Amniotic stem cell (primary cell): Measurements from ENCODE around the gene NFATC3.

Experiments used
- DNase-seq: peaks from one replicate; lab custom pipeline; 2025; lab: John Stamatoyannopoulos, UW

NFATC3 gene

DNA sequence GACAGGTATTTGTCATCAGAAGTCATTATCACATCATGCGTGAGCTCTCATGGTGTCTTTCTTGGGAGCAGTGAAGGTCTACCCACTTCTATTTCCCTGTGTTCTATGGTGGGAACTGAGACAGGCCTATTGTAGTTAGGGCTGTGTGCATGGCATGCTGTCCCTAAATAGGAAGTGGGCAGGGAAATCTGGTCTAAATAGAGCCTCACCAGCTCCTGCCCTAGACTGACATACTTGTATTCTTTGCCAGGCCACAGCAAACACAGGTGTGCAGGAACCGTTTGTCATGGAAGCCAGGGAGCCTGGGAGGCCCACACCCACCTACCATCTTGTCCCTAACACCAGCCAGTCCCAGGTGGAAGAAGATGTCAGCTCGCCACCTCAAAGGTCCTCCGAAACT lies 189.3 kb downstream of the NFATC3 start:
- no peak for DNase-seq

DNA sequence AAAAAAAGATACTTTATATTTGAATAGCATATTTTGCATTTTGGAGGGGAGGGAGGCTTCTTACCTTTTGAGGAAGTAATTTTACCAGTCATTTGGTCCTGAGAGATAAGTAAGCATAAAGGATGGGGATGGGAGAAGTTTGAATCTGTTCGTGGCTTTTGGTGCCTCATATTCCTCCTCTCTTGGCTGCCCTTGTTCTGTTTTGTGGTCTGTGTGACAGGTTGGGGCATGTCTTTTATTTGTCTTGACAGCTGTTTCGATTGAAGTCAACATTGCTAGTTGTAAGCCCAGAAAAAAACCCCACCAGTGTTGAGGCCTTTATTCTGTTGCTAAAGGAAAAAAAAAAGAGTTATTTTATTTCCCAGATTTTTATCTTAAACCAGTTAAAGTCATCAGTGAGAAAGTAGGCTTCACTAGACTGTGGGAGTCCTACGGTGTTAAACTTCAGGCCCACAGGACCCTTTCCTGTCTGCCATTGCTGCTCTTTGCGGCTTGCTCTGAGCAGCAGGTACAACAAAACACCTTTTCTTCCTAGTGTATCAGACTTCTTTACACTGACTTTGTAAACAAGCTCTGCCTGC lies 190.5 kb downstream of the NFATC3 start:
- no peak for DNase-seq

- DNase-seq = no peak
Observed at GRCh38 chr16:68276223-68276622, 191.1 kb downstream of the NFATC3 start.
